ENCODE results near the gene MRPS11. TPM values are rescaled to one million over a fixed set of nuclear protein-coding genes. Genes with fewer than 3 reads are reported as not detected.

The MRPS11 gene
- total and polyA plus RNA-seq, 9 of the 15 experiments (the other 6 are each of a cell fraction or from before 2014, with no cell fraction given) = 28.3 to 83.2 (median 53.1) TPM

- ATAC-seq = no peak
- no peak overlapping the region for H3K4me2 ChIP-seq (ENCODE audit: insufficient read depth, low read length)
- TF ChIP-seq HDAC2 (IDR thresholded peaks at IDR 0.05) = no peak
- TF ChIP-seq PKNOX1 (IDR thresholded peaks at IDR 0.05) = peak; percentile 40
- no peaks in the 10 kb centered on the region for H3K9me3 ChIP-seq (replicated peaks; ENCODE audit: control insufficient read depth, insufficient read depth, low read depth, low read length)
- H3K36me3 ChIP-seq (ENCODE audit: control insufficient read depth, insufficient read depth, low read length) = no peaks in the 10 kb centered on the region
- H3K4me3 ChIP-seq = no peak overlapping the region
- no peak for FAIRE-seq
- ChIA-PET POLR2A (no interaction called here), CTCF (ENCODE audit: low intra/inter-chr PET ratio) (no interaction called here)
- intact Hi-C loops (cut with micrococcal nuclease) (no loop called here), in situ Hi-C loops (cut with MboI) (no loop called here)
- no peak overlapping the region for H3K27ac ChIP-seq (ENCODE audit: extremely low read depth, low read depth, low read length)
- H3K79me2 ChIP-seq (ENCODE audit: control insufficient read depth, insufficient read depth, low read length) = no peaks in the 10 kb centered on the region
- no peak for DNase-seq (ENCODE audit: extremely low read depth in 1 of 4, low spot score in 3 of 4)
- 0% methylated on average over 1 of the region's 1 CpG for WGBS (ENCODE audit: insufficient coverage, low coverage, missing lambda C conversion rate)
- no peak overlapping the region for H2AFZ ChIP-seq (ENCODE audit: low read depth, low read length)
- BruUV-seq (replicated peaks) = no TSS peak
- no peaks in the 10 kb centered on the region for H4K20me1 ChIP-seq (replicated peaks; ENCODE audit: control insufficient read depth, insufficient read depth, low read length)
- no peaks in the 10 kb centered on the region for H3K9me1 ChIP-seq (ENCODE audit: control insufficient read depth, insufficient read depth, low read length)
- H3K9ac ChIP-seq (ENCODE audit: insufficient read depth in 1 of 2, low read depth in 2 of 2, low read length in 2 of 2) = no peak overlapping the region
- peaks cover 4 to 25% of the 10 kb centered on the region in 2 experiments; a peak in 4 of 5 replicates for H3K27me3 ChIP-seq (ENCODE audit: control insufficient read depth in 2 of 2, insufficient read depth in 2 of 2, low read length in 2 of 2)
- no peaks in the 10 kb centered on the region for H3K4me1 ChIP-seq (replicated peaks in 1 of 2; ENCODE audit: control insufficient read depth in 2 of 2, insufficient read depth in 2 of 2, low read length in 2 of 2)
Observed at GRCh38 chr15:88440021-88440420, 27.5 kb upstream of the MRPS11 start.

GRCh38 chr15:88441076-88441730 lies 26.3 kb upstream of the MRPS11 start:
- no peaks in the 10 kb centered on the region for H3K36me3 ChIP-seq (ENCODE audit: control insufficient read depth, insufficient read depth, low read length)
- H4K20me1 ChIP-seq (replicated peaks; ENCODE audit: control insufficient read depth, insufficient read depth, low read length) = no peaks in the 10 kb centered on the region
- peaks cover 4 to 20% of the 10 kb centered on the region in 2 experiments; a peak in 4 of 5 replicates for H3K27me3 ChIP-seq (ENCODE audit: control insufficient read depth in 2 of 2, insufficient read depth in 2 of 2, low read length in 2 of 2)
- H2AFZ ChIP-seq (ENCODE audit: low read depth, low read length) = no peak overlapping the region
- ATAC-seq = no peak
- no peak overlapping the region for H3K4me3 ChIP-seq
- CTCF ChIA-PET (ENCODE audit: low intra/inter-chr PET ratio) = no interaction called here
- no peak for FAIRE-seq
- no peaks in the 10 kb centered on the region for H3K9me1 ChIP-seq (ENCODE audit: control insufficient read depth, insufficient read depth, low read length)
- no peak for DNase-seq (ENCODE audit: extremely low read depth in 1 of 4, low spot score in 3 of 4)
- H3K4me1 ChIP-seq (replicated peaks in 1 of 2; ENCODE audit: control insufficient read depth in 2 of 2, insufficient read depth in 2 of 2, low read length in 2 of 2) = no peaks in the 10 kb centered on the region
- H3K4me2 ChIP-seq (ENCODE audit: insufficient read depth, low read length) = no peak overlapping the region
- WGBS (ENCODE audit: insufficient coverage, low coverage, missing lambda C conversion rate) = 0% methylated on average over 2 of the region's 2 CpGs
- intact Hi-C loops (cut with micrococcal nuclease) (no loop called here), in situ Hi-C loops (cut with MboI) (no loop called here)
- POLR2A ChIA-PET = interaction anchor here (0.6 kb wide), 1 partner anchor 1078 kb away, joined by 3 read pairs; no protein-coding TSS in a partner anchor
- no peak overlapping the region for H3K27ac ChIP-seq (ENCODE audit: extremely low read depth, low read depth, low read length)
- H3K79me2 ChIP-seq (ENCODE audit: control insufficient read depth, insufficient read depth, low read length) = no peaks in the 10 kb centered on the region
- TF ChIP-seq KLF1 (tag; IDR thresholded peaks at IDR 0.05) (no peak), ZNF316 (IDR thresholded peaks at IDR 0.05) (peak; percentile 28; the same call in 1 of the 2 replicates), GTF2B (IDR thresholded peaks at IDR 0.05; ENCODE audit: extremely low read depth, insufficient read length) (no peak), E2F4 (CRISPR knock-in tag; IDR thresholded peaks at IDR 0.05; ENCODE audit: low read depth) (no peak)
- no peak overlapping the region for H3K9ac ChIP-seq (ENCODE audit: insufficient read depth in 1 of 2, low read depth in 2 of 2, low read length in 2 of 2)
- no peaks in the 10 kb centered on the region for H3K9me3 ChIP-seq (replicated peaks; ENCODE audit: control insufficient read depth, insufficient read depth, low read depth, low read length)
- no TSS peak for BruUV-seq (replicated peaks)

All from K562 (cell line).